ENCODE results near the gene ARHGAP35.

ARHGAP35 gene

DNA sequence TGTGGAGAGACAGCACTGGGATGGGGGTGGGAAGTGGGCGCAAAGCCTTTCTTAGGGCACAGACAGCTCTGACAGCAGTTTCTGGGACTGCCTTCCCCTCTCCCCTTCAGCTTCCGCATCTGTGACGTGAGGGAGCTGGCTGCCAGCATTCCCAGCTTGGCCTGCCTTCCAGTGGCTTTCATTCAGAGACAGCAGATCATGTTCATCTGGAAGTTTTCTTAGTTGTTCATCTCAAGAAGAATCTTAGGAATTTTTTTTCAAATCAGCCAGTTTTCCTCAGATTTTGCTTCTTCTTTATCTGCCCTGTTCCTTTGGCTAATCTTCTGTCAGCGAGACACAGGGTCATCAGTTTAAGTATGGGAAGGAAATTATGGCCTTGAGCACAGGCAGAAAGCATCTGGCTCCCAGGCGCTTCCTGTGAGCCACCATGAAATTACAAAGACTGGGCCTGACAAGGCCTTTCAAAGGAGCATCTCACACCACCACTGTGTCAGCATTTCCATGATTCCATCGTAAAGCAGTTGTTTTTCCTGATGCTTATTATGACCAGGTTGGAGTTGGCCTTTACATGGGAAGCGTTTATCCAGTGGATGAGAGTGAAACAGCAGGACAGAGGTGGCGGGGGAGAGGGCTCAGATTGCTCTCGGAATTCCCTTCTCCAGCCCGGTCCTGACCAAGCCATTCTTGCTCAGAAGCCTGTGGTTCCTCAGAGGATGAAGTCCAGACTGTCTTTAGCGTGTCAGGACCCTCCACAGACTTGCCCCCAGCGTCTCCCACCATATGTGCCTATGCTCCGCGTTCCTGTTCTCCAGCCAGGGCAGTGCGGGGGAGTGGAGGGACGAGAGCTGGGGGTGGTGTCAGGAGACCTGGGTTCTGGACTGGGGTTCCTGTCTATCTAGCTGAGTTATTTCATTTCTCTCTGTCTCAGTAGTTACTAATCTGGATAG lies 43.6 kb downstream of the ARHGAP35 start:
- DNase-seq (ENCODE audit: low read depth in 2 of 2) = no peak

DNA sequence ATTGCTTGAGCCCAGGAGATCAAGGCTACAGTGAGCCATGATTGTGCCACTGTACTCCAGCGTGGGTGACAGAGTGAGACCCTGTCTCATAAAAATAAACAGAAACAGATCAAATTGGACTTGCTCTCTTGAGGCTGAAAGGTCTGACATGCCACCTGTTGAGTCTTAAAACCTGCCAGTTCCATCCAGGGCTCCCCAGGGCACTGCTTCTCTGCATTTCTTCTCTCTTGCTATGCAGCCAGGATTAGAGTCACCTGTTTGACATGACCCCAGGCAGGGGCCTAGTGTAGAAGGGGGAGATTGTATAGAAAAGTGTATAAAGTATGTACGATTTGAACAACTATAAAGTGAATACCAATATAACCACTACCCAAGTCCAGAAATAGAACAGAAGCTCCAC lies 45.4 kb downstream of the ARHGAP35 start:
- no peak for DNase-seq (ENCODE audit: low read depth in 2 of 2)

DNA sequence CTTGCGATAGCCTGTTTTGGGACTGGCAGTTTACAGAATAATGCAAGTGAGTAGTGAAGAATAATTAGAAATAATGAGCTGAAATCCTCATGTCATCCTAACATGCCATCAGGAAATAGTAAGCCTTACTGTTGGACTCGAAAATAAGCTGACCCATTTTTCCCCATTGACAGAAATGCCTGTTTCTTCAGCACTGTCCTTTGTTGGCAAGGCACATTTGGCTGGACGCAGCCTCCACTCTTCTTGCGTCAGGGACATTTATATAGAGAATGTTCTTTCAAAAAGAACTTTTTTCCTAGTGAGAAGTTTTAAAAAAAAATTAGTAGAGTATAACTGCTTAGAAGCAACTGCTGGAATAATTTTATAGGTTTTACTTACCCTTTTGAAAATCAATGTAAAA lies 47.1 kb downstream of the ARHGAP35 start:
- no peak for DNase-seq (ENCODE audit: low read depth in 2 of 2)

DNA sequence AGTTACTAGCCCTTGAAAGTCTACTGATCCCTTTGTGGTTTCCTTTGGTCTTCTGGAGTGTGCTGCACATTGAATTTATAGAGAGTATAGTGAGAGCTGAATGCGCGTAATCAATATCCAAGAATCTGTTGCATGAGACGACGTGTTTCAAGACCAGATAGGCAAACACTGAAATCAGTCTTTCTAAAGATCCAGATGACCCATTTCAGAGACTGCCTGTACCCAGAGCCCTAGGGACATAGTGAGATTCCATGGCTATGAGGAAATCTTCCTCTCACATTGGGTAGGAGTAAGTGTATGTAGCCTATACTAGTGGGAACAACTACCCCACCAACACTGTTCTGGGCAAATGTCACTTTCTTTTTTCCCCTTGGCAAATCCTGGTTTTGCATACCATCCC lies 48.6 kb downstream of the ARHGAP35 start:
- DNase-seq (ENCODE audit: low read depth in 2 of 2) = no peak
